Activated CD8-positive, alpha-beta memory T cell treated with anti-CD3 and anti-CD28 coated beads for 24 hours (primary cell): ENCODE data around the gene PSEN1.
"Not testable (repeated sequence)": the region's sequence is repeated elsewhere in the genome, so short reads cannot be mapped to it uniquely, and the experiment has no call there.

Experiments used
- DNase-seq: peaks from one replicate; pipeline ENCODE4 v3.0.0-alpha.2; 2020

The PSEN1 gene

GRCh38 chr14:73167727-73168126 lies 31.4 kb downstream of the PSEN1 start:
- DNase-seq, result no peak

GRCh38 chr14:73168274-73168673 lies 32.0 kb downstream of the PSEN1 start:
- no peak for DNase-seq

GRCh38 chr14:73168691-73169090 lies 32.4 kb downstream of the PSEN1 start:
- DNase-seq, result no peak

- DNase-seq, result not testable (repeated sequence)
Measured at GRCh38 chr14:73169855-73170254, 33.5 kb downstream of the PSEN1 start.

- peak; percentile 15 for DNase-seq
Measured at GRCh38 chr14:73170686-73171085, 34.4 kb downstream of the PSEN1 start.

- DNase-seq, result no peak
Measured at GRCh38 chr14:73172500-73172899, 36.2 kb downstream of the PSEN1 start.

GRCh38 chr14:73173092-73173735 lies 36.9 kb downstream of the PSEN1 start:
- DNase-seq, result peak; percentile 19

- DNase-seq, result no peak
Measured at GRCh38 chr14:73176685-73177084, 40.4 kb downstream of the PSEN1 start.

GRCh38 chr14:73180385-73180805 lies 44.1 kb downstream of the PSEN1 start:
- no peak for DNase-seq

GRCh38 chr14:73180969-73181368 lies 44.7 kb downstream of the PSEN1 start:
- DNase-seq, result not testable (repeated sequence)

GRCh38 chr14:73188501-73188911 lies 52.2 kb downstream of the PSEN1 start:
- DNase-seq, result no peak

- no peak for DNase-seq
Measured at GRCh38 chr14:73189651-73190050, 53.3 kb downstream of the PSEN1 start.

GRCh38 chr14:73191441-73191840 lies 55.1 kb downstream of the PSEN1 start:
- DNase-seq, result no peak

GRCh38 chr14:73194306-73194705 lies 58.0 kb downstream of the PSEN1 start:
- DNase-seq, result not testable (repeated sequence)

GRCh38 chr14:73198253-73198652 lies 61.9 kb downstream of the PSEN1 start:
- DNase-seq, result no peak

- no peak for DNase-seq
Measured at GRCh38 chr14:73203527-73203926, 67.2 kb downstream of the PSEN1 start.

- no peak for DNase-seq
Measured at GRCh38 chr14:73207615-73208014, 71.3 kb downstream of the PSEN1 start.

GRCh38 chr14:73208390-73208789 lies 72.1 kb downstream of the PSEN1 start:
- no peak for DNase-seq

GRCh38 chr14:73208846-73209245 lies 72.5 kb downstream of the PSEN1 start:
- no peak for DNase-seq

- no peak for DNase-seq
Measured at GRCh38 chr14:73209953-73210352, 73.6 kb downstream of the PSEN1 start.

GRCh38 chr14:73211251-73212040 lies 75.1 kb downstream of the PSEN1 start:
- no peak for DNase-seq

GRCh38 chr14:73216030-73216429 lies 79.7 kb downstream of the PSEN1 start:
- DNase-seq, result no peak

- DNase-seq, result no peak
Measured at GRCh38 chr14:73217411-73217810, 81.1 kb downstream of the PSEN1 start.

- DNase-seq, result no peak
Measured at GRCh38 chr14:73220061-73220460, 83.8 kb downstream of the PSEN1 start.

GRCh38 chr14:73220634-73221033 lies 84.3 kb downstream of the PSEN1 start:
- DNase-seq, result no peak
